ENCODE data around the gene KCNMB1. TPM values are rescaled to one million over a fixed set of nuclear protein-coding genes. Genes with fewer than 3 reads are reported as not detected.

The KCNMB1 gene
- total and polyA plus RNA-seq, 2 experiments from 2014 or later, result not detected

DNA sequence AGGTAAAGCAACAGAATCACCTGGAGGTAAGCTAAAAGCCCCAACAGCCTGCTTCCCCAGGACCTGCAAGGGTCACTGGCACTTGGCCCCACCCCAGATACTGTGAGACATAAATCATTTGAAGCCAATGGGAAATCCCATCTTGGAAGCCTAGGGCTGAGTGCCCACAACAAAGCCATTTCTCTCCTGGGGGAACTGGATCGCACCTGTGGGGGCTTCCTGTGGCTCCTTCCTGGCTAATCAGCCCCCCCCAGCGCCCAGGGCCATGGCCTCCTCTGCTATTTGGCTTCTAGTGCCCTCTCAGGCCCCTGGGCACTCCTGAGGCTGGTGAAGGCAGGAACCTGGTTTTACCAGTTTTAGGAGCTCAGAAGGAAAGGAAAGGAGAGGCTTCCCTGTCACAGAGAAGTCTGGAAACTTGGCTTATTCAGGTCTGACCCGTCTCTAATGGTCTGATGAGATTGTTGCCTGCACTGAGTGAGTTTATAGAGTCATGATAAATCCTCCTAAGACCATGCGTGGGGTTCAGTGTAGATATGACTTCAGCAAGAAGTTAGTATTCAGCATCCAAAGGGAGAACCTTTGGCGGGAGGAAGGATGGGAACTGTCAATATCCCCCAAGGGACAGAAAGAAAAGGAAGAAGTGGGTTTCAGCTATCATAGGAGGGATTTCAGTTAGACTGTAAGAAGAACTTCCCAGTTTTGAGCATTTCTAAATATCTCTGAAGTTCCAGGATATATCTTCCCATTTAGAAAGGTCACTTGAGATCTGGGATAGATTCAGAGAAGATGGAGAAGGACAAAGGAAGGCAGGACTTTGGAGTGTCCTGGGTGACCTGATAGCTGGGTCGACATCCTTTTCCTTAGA lies 1.2 kb downstream of the KCNMB1 start:
- H3K36me3 ChIP-seq (ENCODE audit: low read depth), result no peaks in the 10 kb centered on the region
- H3K9me3 ChIP-seq (ENCODE audit: low read depth), result no peaks in the 10 kb centered on the region
- H3F3A ChIP-seq (ENCODE audit: insufficient read depth), result no peaks in the 10 kb centered on the region
- no peak overlapping the region for H3K9ac ChIP-seq
- no peaks in the 10 kb centered on the region for H3K4me1 ChIP-seq (ENCODE audit: insufficient read depth)
- H3K4me2 ChIP-seq (ENCODE audit: unreplicated experiment), result no peak overlapping the region
- H3K4me3 ChIP-seq, result no peak overlapping the region
- no peaks in the 10 kb centered on the region for H3K79me2 ChIP-seq (ENCODE audit: insufficient read depth)
- H2AFZ ChIP-seq, result no peak overlapping the region
- no peak overlapping the region for H3K27ac ChIP-seq
- no peak for DNase-seq
- in situ Hi-C loops (cut with MboI), result no loop called here
- no peaks in the 10 kb centered on the region for H4K20me1 ChIP-seq (ENCODE audit: insufficient read depth)
- 34 to 36% methylated on average over 6 of the region's 6 CpGs for WGBS, 2 experiments (ENCODE audit: low coverage in 1 of 2, low lambda C conversion rate in 2 of 2, missing lambda C conversion rate in 2 of 2)
- H3K9me2 ChIP-seq (ENCODE audit: insufficient read depth), result no peaks in the 10 kb centered on the region
- TF ChIP-seq EZH2 (IDR thresholded peaks at IDR 0.05; ENCODE audit: insufficient read depth, poor library complexity, severe bottlenecking) (no peak), EZH2phosphoT487 (IDR thresholded peaks at IDR 0.05; ENCODE audit: insufficient read depth, low read depth) (no peak)
- peaks cover 46% of the 10 kb centered on the region for H3K27me3 ChIP-seq (replicated peaks; ENCODE audit: insufficient read depth)

- Histone ChIP-seq H3K79me2 (ENCODE audit: insufficient read depth) (no peaks in the 10 kb centered on the region), H3K4me3 (no peak overlapping the region), H3K36me3 (ENCODE audit: low read depth) (no peaks in the 10 kb centered on the region), H3F3A (ENCODE audit: insufficient read depth) (no peaks in the 10 kb centered on the region), H3K27ac (no peak overlapping the region), H3K4me1 (ENCODE audit: insufficient read depth) (no peaks in the 10 kb centered on the region), H3K4me2 (ENCODE audit: unreplicated experiment) (no peak overlapping the region), H3K9me3 (ENCODE audit: low read depth) (no peaks in the 10 kb centered on the region), H3K9ac (no peak overlapping the region), H3K9me2 (ENCODE audit: insufficient read depth) (no peaks in the 10 kb centered on the region), H2AFZ (no peak overlapping the region), H4K20me1 (ENCODE audit: insufficient read depth) (no peaks in the 10 kb centered on the region), H3K27me3 (replicated peaks; ENCODE audit: insufficient read depth) (peaks cover 45% of the 10 kb centered on the region)
- TF ChIP-seq EZH2phosphoT487 (IDR thresholded peaks at IDR 0.05; ENCODE audit: insufficient read depth, low read depth), result no peak
- TF ChIP-seq EZH2 (IDR thresholded peaks at IDR 0.05; ENCODE audit: insufficient read depth, poor library complexity, severe bottlenecking), result no peak
- in situ Hi-C loops (cut with MboI), result no loop called here
- DNase-seq, result no peak
- WGBS, 2 experiments (ENCODE audit: low coverage in 1 of 2, low lambda C conversion rate in 2 of 2, missing lambda C conversion rate in 2 of 2), result 44 to 49% methylated on average over 8 of the region's 8 CpGs
Observed at GRCh38 chr5:170386743-170387395, 2.3 kb downstream of the KCNMB1 start.

GRCh38 chr5:170383227-170383626 lies 5.9 kb downstream of the KCNMB1 start:
- TF ChIP-seq EZH2 (IDR thresholded peaks at IDR 0.05; ENCODE audit: insufficient read depth, poor library complexity, severe bottlenecking) (no peak), EZH2phosphoT487 (IDR thresholded peaks at IDR 0.05; ENCODE audit: insufficient read depth, low read depth) (no peak)
- Histone ChIP-seq H3K9me2 (ENCODE audit: insufficient read depth) (no peaks in the 10 kb centered on the region), H3K4me1 (ENCODE audit: insufficient read depth) (no peaks in the 10 kb centered on the region), H3K4me2 (ENCODE audit: unreplicated experiment) (no peak overlapping the region), H3K79me2 (ENCODE audit: insufficient read depth) (no peaks in the 10 kb centered on the region), H3K36me3 (ENCODE audit: low read depth) (no peaks in the 10 kb centered on the region), H4K20me1 (ENCODE audit: insufficient read depth) (no peaks in the 10 kb centered on the region), H3F3A (ENCODE audit: insufficient read depth) (no peaks in the 10 kb centered on the region), H3K4me3 (no peak overlapping the region), H3K27me3 (replicated peaks; ENCODE audit: insufficient read depth) (peaks cover 30% of the 10 kb centered on the region), H3K9ac (no peak overlapping the region), H3K9me3 (ENCODE audit: low read depth) (no peaks in the 10 kb centered on the region), H2AFZ (no peak overlapping the region), H3K27ac (no peak overlapping the region)
- DNase-seq, result no peak
- in situ Hi-C loops (cut with MboI), result no loop called here
- 51 to 53% methylated on average over 5 of the region's 5 CpGs for WGBS, 2 experiments (ENCODE audit: low coverage in 1 of 2, low lambda C conversion rate in 2 of 2, missing lambda C conversion rate in 2 of 2)

- no peak overlapping the region for H3K4me3 ChIP-seq
- WGBS, 2 experiments (ENCODE audit: low coverage in 1 of 2, low lambda C conversion rate in 2 of 2, missing lambda C conversion rate in 2 of 2), result 50 to 76% methylated on average over 2 of the region's 2 CpGs
Observed at GRCh38 chr5:170382790-170383189, 6.4 kb downstream of the KCNMB1 start.

More at GRCh38 chr5:170382790-170383189, 6.4 kb downstream of the KCNMB1 start:
- H4K20me1 ChIP-seq (ENCODE audit: insufficient read depth), result no peaks in the 10 kb centered on the region
- no peaks in the 10 kb centered on the region for H3K4me1 ChIP-seq (ENCODE audit: insufficient read depth)
- no peak overlapping the region for H2AFZ ChIP-seq
- no peaks in the 10 kb centered on the region for H3K9me3 ChIP-seq (ENCODE audit: low read depth)
- H3F3A ChIP-seq (ENCODE audit: insufficient read depth), result no peaks in the 10 kb centered on the region
- no peak overlapping the region for H3K9ac ChIP-seq
- in situ Hi-C loops (cut with MboI), result no loop called here
- no peak for TF ChIP-seq EZH2phosphoT487 (IDR thresholded peaks at IDR 0.05; ENCODE audit: insufficient read depth, low read depth)
- TF ChIP-seq EZH2 (IDR thresholded peaks at IDR 0.05; ENCODE audit: insufficient read depth, poor library complexity, severe bottlenecking), result no peak
- H3K27me3 ChIP-seq (replicated peaks; ENCODE audit: insufficient read depth), result peaks cover 29% of the 10 kb centered on the region
- no peak overlapping the region for H3K27ac ChIP-seq
- no peak overlapping the region for H3K4me2 ChIP-seq (ENCODE audit: unreplicated experiment)
- no peaks in the 10 kb centered on the region for H3K79me2 ChIP-seq (ENCODE audit: insufficient read depth)
- no peaks in the 10 kb centered on the region for H3K36me3 ChIP-seq (ENCODE audit: low read depth)
- DNase-seq, result no peak
- H3K9me2 ChIP-seq (ENCODE audit: insufficient read depth), result no peaks in the 10 kb centered on the region

All from GM23248 (cell line).